ENCODE measurements around the gene PAPOLG.
A peak's percentile ranks its signal among the peaks of the same experiment; 100 is the strongest.

PAPOLG gene

GRCh38 chr2:60756097-60757087 lies at the start of gene PAPOLG:
PAPOLG (plus strand) TSS chr2:60756268; CDS start chr2:60756479, 211 bp downstream.
- in situ Hi-C loops (cut with MboI; ENCODE audit: low pct_unique_long_range_greater_than_20kb, low sequenced_read_pairs, unreplicated experiment), result no loop called here
- DNase-seq (ENCODE audit: low spot score), result peak; percentile 94

GRCh38 chr2:60707750-60708371 lies 48.2 kb upstream of the PAPOLG start:
- TF ChIP-seq CTCF (IDR thresholded peaks at IDR 0.05; ENCODE audit: extremely low read depth, insufficient read depth, missing control alignments), result peak; percentile 64
- DNase-seq (ENCODE audit: low spot score), result peak; percentile 72
- in situ Hi-C loops (cut with MboI; ENCODE audit: low pct_unique_long_range_greater_than_20kb, low sequenced_read_pairs, unreplicated experiment), result no loop called here

More at GRCh38 chr2:60756097-60757087, at the start of gene PAPOLG:
- TF ChIP-seq CTCF (IDR thresholded peaks at IDR 0.05; ENCODE audit: extremely low read depth, insufficient read depth, missing control alignments), result no peak

- DNase-seq (ENCODE audit: low spot score), result no peak
- no peak for TF ChIP-seq CTCF (IDR thresholded peaks at IDR 0.05; ENCODE audit: extremely low read depth, insufficient read depth, missing control alignments)
- in situ Hi-C loops (cut with MboI; ENCODE audit: low pct_unique_long_range_greater_than_20kb, low sequenced_read_pairs, unreplicated experiment), result no loop called here
These were observed 47.3 kb upstream of the PAPOLG start for GRCh38 chr2:60708630-60709320.

- no peak for DNase-seq (ENCODE audit: low spot score)
- in situ Hi-C loops (cut with MboI; ENCODE audit: low pct_unique_long_range_greater_than_20kb, low sequenced_read_pairs, unreplicated experiment), result no loop called here
- TF ChIP-seq CTCF (IDR thresholded peaks at IDR 0.05; ENCODE audit: extremely low read depth, insufficient read depth, missing control alignments), result no peak
These were observed 45.4 kb upstream of the PAPOLG start for GRCh38 chr2:60710707-60711106.

- in situ Hi-C loops (cut with MboI; ENCODE audit: low pct_unique_long_range_greater_than_20kb, low sequenced_read_pairs, unreplicated experiment), result no loop called here
- DNase-seq (ENCODE audit: low spot score), result no peak
- no peak for TF ChIP-seq CTCF (IDR thresholded peaks at IDR 0.05; ENCODE audit: extremely low read depth, insufficient read depth, missing control alignments)
These were observed 40.5 kb upstream of the PAPOLG start for GRCh38 chr2:60715561-60715960.

- in situ Hi-C loops (cut with MboI; ENCODE audit: low pct_unique_long_range_greater_than_20kb, low sequenced_read_pairs, unreplicated experiment), result no loop called here
- no peak for TF ChIP-seq CTCF (IDR thresholded peaks at IDR 0.05; ENCODE audit: extremely low read depth, insufficient read depth, missing control alignments)
- no peak for DNase-seq (ENCODE audit: low spot score)
These were observed 38.4 kb upstream of the PAPOLG start for GRCh38 chr2:60717691-60718090.
